GM23248 (cell line): ENCODE measurements around the gene SMARCB1.

Source experiments
- EZH2 ChIP-seq: fragments of 200-600 bp; sonication (generic); IDR thresholded peaks from 2 replicates; pipeline ENCODE4 v1.6.1; 2018; ENCODE audit warnings: antibody characterized with exemption, mild to moderate bottlenecking; ENCODE audit not compliant: insufficient read depth, poor library complexity, severe bottlenecking
- EZH2phosphoT487 ChIP-seq: fragments of 200-600 bp; sonication (generic); IDR thresholded peaks from 2 replicates; pipeline ENCODE4 v1.6.1; 2018; ENCODE audit warnings: antibody characterized with exemption, moderate library complexity, mild to moderate bottlenecking, low read depth; ENCODE audit not compliant: insufficient read depth

GRCh38 chr22:23764899-23765881 is 21.6 kb upstream of the SMARCB1 start:
- TF ChIP-seq EZH2 (no peak), EZH2phosphoT487 (no peak)
